Osteocyte (in vitro differentiated cells): ENCODE measurements around the gene VPS4B. TPM values are rescaled to one million over a fixed set of nuclear protein-coding genes. Genes with fewer than 3 reads are reported as not detected.

ENCODE experiments used
- DNase-seq: peaks from one replicate; pipeline ENCODE4 v3.0.0; 2021; ENCODE audit warnings: mixed read lengths; ENCODE audit not compliant: unreplicated experiment; ENCODE audit errors: extremely low spot score
- H3K27ac Mint-ChIP-seq: one replicate; pipeline ENCODE4 v1.8.0; 2021; ENCODE audit warnings: mild to moderate bottlenecking, mixed read lengths; ENCODE audit not compliant: unreplicated experiment
- H3K27me3 Mint-ChIP-seq: one replicate; pipeline ENCODE4 v1.8.0; 2021; ENCODE audit warnings: mixed read lengths; ENCODE audit not compliant: unreplicated experiment
- H3K36me3 Mint-ChIP-seq: one replicate; pipeline ENCODE4 v1.8.0; 2021; ENCODE audit warnings: mixed read lengths; ENCODE audit not compliant: unreplicated experiment
- H3K4me1 Mint-ChIP-seq: one replicate; pipeline ENCODE4 v1.8.0; 2021; ENCODE audit warnings: mixed read lengths; ENCODE audit not compliant: unreplicated experiment
- H3K4me3 Mint-ChIP-seq: one replicate; pipeline ENCODE4 v1.8.0; 2021; ENCODE audit warnings: mild to moderate bottlenecking, moderate library complexity, mixed read lengths; ENCODE audit not compliant: unreplicated experiment
- H3K9me3 Mint-ChIP-seq: one replicate; pipeline ENCODE4 v1.8.0; 2021; ENCODE audit warnings: mixed read lengths; ENCODE audit not compliant: unreplicated experiment
- CTCF ChIP-seq: fragments of 200-600 bp; sonication (generic); IDR thresholded peaks from 2 replicates; pipeline ENCODE4 v1.5.0; 2021; ENCODE audit warnings: antibody characterized with exemption, mild to moderate bottlenecking, moderate library complexity
- total RNA-seq: library from RNA; stranded (reverse); gene quantifications from 2 replicates; pipeline ENCODE4 v1.2.1, GENCODE V29; 2021

The VPS4B gene
- total RNA-seq, 1 donor from 2014 or later, result 59.1 TPM

GRCh38 chr18:63438181-63438580 is 15.9 kb upstream of the VPS4B start:
- TF ChIP-seq CTCF, result no peak
- Mint-ChIP-seq H3K27me3 (peaks cover 18% of the 10 kb centered on the region), H3K4me3 (no peak overlapping the region), H3K9me3 (no peaks in the 10 kb centered on the region), H3K27ac (no peak overlapping the region), H3K36me3 (no peaks in the 10 kb centered on the region), H3K4me1 (peaks cover 21% of the 10 kb centered on the region)
- no peak for DNase-seq

GRCh38 chr18:63433334-63433866 is 11.1 kb upstream of the VPS4B start:
- no peak for DNase-seq
- no peak overlapping the region for H3K4me3 Mint-ChIP-seq
- H3K36me3 Mint-ChIP-seq, result no peaks in the 10 kb centered on the region
- no peak overlapping the region for H3K27ac Mint-ChIP-seq
- peaks cover 57% of the 10 kb centered on the region for H3K27me3 Mint-ChIP-seq
- no peak for TF ChIP-seq CTCF
- no peaks in the 10 kb centered on the region for H3K9me3 Mint-ChIP-seq
- peaks cover 4% of the 10 kb centered on the region for H3K4me1 Mint-ChIP-seq

GRCh38 chr18:63431180-63431579 is 8.9 kb upstream of the VPS4B start:
- Mint-ChIP-seq H3K9me3 (no peaks in the 10 kb centered on the region), H3K27me3 (peaks cover 61% of the 10 kb centered on the region), H3K27ac (no peak overlapping the region), H3K36me3 (no peaks in the 10 kb centered on the region), H3K4me1 (no peaks in the 10 kb centered on the region), H3K4me3 (no peak overlapping the region)
- no peak for TF ChIP-seq CTCF
- no peak for DNase-seq

- no peak for DNase-seq
- Mint-ChIP-seq H3K36me3 (no peaks in the 10 kb centered on the region), H3K4me3 (no peak overlapping the region), H3K4me1 (no peaks in the 10 kb centered on the region), H3K27ac (no peak overlapping the region), H3K9me3 (no peaks in the 10 kb centered on the region), H3K27me3 (peaks cover 61% of the 10 kb centered on the region)
- TF ChIP-seq CTCF, result no peak
Observed at GRCh38 chr18:63430526-63430925, 8.2 kb upstream of the VPS4B start.

- Mint-ChIP-seq H3K36me3 (no peaks in the 10 kb centered on the region), H3K27me3 (peaks cover 38% of the 10 kb centered on the region), H3K9me3 (no peaks in the 10 kb centered on the region), H3K27ac (no peak overlapping the region), H3K4me1 (peaks cover 10% of the 10 kb centered on the region), H3K4me3 (no peak overlapping the region)
- TF ChIP-seq CTCF, result no peak
- no peak for DNase-seq
Observed at GRCh38 chr18:63427558-63427957, 5.3 kb upstream of the VPS4B start.
